Measurements from ENCODE around the gene ANXA3. TPM values are rescaled to one million over a fixed set of nuclear protein-coding genes. Genes with fewer than 3 reads are reported as not detected.

The ANXA3 gene
- total and polyA plus RNA-seq, 12 donors, result 0.72 to 14.1 (median 3.8) TPM

DNA sequence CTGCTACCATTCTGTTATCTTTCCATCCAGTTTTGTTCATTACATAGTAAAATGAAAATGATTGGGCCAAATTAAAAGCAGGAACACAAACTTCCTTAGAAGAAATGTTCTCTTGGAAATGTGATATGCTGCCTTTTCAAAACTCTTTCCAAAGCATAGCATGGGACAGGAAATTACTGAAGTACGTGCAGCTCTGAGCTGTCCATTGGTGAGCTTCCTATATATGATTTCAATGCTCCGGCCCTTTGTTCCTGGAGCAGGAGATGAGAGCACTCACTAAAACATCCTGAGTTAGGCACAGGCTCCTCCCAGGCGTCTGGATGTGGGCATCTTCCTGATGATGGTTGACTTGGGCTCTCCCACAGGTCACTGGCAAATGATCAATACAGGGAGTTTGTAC lies 33.0 kb upstream of the ANXA3 start:
- H3K4me1 ChIP-seq (replicated peaks in 1 of 2), result no peaks in the 10 kb centered on the region
- H3K9me3 ChIP-seq (replicated peaks in 1 of 3), result no peaks in the 10 kb centered on the region
- no peaks in the 10 kb centered on the region for H3K36me3 ChIP-seq (replicated peaks in 1 of 2)
- H3K4me3 ChIP-seq, result no peak overlapping the region
- no peak for TF ChIP-seq POLR2A (IDR thresholded peaks at IDR 0.05)
- TF ChIP-seq, protein P1, sequence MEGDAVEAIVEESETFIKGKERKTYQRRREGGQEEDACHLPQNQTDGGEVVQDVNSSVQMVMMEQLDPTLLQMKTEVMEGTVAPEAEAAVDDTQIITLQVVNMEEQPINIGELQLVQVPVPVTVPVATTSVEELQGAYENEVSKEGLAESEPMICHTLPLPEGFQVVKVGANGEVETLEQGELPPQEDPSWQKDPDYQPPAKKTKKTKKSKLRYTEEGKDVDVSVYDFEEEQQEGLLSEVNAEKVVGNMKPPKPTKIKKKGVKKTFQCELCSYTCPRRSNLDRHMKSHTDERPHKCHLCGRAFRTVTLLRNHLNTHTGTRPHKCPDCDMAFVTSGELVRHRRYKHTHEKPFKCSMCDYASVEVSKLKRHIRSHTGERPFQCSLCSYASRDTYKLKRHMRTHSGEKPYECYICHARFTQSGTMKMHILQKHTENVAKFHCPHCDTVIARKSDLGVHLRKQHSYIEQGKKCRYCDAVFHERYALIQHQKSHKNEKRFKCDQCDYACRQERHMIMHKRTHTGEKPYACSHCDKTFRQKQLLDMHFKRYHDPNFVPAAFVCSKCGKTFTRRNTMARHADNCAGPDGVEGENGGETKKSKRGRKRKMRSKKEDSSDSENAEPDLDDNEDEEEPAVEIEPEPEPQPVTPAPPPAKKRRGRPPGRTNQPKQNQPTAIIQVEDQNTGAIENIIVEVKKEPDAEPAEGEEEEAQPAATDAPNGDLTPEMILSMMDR (IDR thresholded peaks at IDR 0.05), result no peak
- 48 to 72% (median 59%) methylated on average over 3 of the region's 3 CpGs for whole genome bisulfite sequencing, 4 donors
- no peaks in the 10 kb centered on the region for H3K27me3 ChIP-seq
- H3K27ac ChIP-seq, result no peak overlapping the region
- intact Hi-C loops (cut with DNase I), result loop anchor here (10.0 kb wide), 2 partner anchors 464 to 554 kb away; partner anchors contain the start of gene FRAS1 (in 1 of the 2)
- DNase-seq, result no peak

DNA sequence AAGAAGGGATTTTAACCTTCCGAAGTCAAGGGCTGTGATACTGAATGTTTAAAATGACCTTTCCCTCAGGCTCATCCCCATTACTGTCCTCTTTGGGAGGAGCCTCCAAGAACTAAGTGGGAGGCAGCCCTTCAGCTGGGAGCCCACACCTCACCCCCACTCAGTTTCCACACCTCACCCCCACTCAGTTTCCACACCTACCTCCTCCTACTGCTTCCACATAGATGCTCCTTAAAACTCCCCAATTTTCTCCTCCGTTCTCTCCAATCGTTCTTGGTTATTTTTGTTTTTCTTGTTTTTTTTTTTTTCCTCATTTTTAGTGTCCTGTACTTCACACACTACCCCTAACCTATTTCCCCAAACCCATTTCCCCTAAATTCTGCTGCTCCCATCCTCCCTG lies 31.6 kb upstream of the ANXA3 start:
- Histone ChIP-seq H3K27me3 (no peaks in the 10 kb centered on the region), H3K4me1 (replicated peaks in 1 of 2) (no peaks in the 10 kb centered on the region), H3K9me3 (replicated peaks in 1 of 3) (no peaks in the 10 kb centered on the region), H3K27ac (no peak overlapping the region), H3K4me3 (no peak overlapping the region), H3K36me3 (replicated peaks in 1 of 2) (no peaks in the 10 kb centered on the region)
- 68 to 85% (median 76%) methylated on average over 3 of the region's 3 CpGs for WGBS, 4 donors
- intact Hi-C loops (cut with DNase I), result loop anchor here (10.0 kb wide), 2 partner anchors 465 to 555 kb away; partner anchors contain the start of gene FRAS1 (in 1 of the 2)
- TF ChIP-seq, protein P1 (IDR thresholded peaks at IDR 0.05), result no peak
- no peak for TF ChIP-seq POLR2A (IDR thresholded peaks at IDR 0.05)
- DNase-seq, result no peak

- no peaks in the 10 kb centered on the region for H3K4me1 ChIP-seq (replicated peaks in 1 of 2)
- H3K36me3 ChIP-seq (replicated peaks in 1 of 2), result no peaks in the 10 kb centered on the region
- WGBS, 4 donors, result 44 to 60% (median 50%) methylated on average over 3 of the region's 3 CpGs
- H3K4me3 ChIP-seq, result no peak overlapping the region
- intact Hi-C loops (cut with DNase I), result no loop called here
- no peak for DNase-seq
- H3K9me3 ChIP-seq (replicated peaks in 1 of 3), result no peaks in the 10 kb centered on the region
- no peak overlapping the region for H3K27ac ChIP-seq
- H3K27me3 ChIP-seq, result no peaks in the 10 kb centered on the region
- TF ChIP-seq POLR2A (IDR thresholded peaks at IDR 0.05), result no peak
- TF ChIP-seq, protein P1 (IDR thresholded peaks at IDR 0.05), result no peak
Measured at GRCh38 chr4:78520808-78521226, 30.8 kb upstream of the ANXA3 start.

DNA sequence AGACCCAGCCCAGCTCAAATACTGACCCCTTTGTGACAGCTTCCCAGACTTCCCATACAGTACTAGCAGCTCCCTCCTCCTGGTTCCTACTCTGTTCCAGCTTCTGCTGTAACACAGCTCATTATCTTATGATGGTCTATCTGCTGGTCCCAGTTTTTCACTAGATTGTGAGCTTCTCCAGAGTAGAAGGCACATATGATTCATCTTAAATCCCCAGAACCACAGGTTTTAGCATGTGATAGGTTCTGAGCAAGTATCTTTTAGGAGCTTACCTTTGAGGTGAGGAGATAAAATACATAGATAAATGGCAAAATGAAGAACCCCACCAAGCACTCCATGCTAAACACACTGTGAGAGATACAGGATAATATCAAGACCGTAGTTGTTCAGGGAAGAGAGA lies 27.6 kb upstream of the ANXA3 start:
- Histone ChIP-seq H3K36me3 (replicated peaks in 1 of 2) (no peaks in the 10 kb centered on the region), H3K4me1 (replicated peaks in 1 of 2) (no peaks in the 10 kb centered on the region), H3K4me3 (no peak overlapping the region), H3K27ac (no peak overlapping the region), H3K9me3 (replicated peaks in 1 of 3) (no peaks in the 10 kb centered on the region), H3K27me3 (no peaks in the 10 kb centered on the region)
- TF ChIP-seq POLR2A (IDR thresholded peaks at IDR 0.05), result no peak
- TF ChIP-seq, protein P1 (IDR thresholded peaks at IDR 0.05), result no peak
- intact Hi-C loops (cut with DNase I), result no loop called here
- DNase-seq, result no peak
- WGBS, 4 donors, result 0 to 86% (median 45%) methylated on average over 1 of the region's 1 CpG

Measured in adrenal gland (tissue), 12 donors.